GM06990 (cell line): ENCODE data around the gene CFAP97.

Experiments
- DNase-seq: peaks from one replicate; pipeline ENCODE4 v3.0.0-alpha.2; 2011; ENCODE audit not compliant: insufficient read length; ENCODE audit errors: extremely low read depth
- H3K27me3 ChIP-seq: replicated peaks from 2 replicates; pipeline ENCODE4 v1.6.0; 2011; ENCODE audit warnings: low read length; ENCODE audit not compliant: control insufficient read depth, insufficient read depth
- H3K36me3 ChIP-seq: 2 replicates; pipeline ENCODE4 v1.5.1; 2011; ENCODE audit warnings: low read length; ENCODE audit not compliant: control insufficient read depth, insufficient read depth
- H3K4me3 ChIP-seq: replicated peaks from 2 replicates; pipeline ENCODE4 v1.5.1; 2011; ENCODE audit warnings: low read depth, mild to moderate bottlenecking, control low read depth, low read length
- CTCF ChIP-seq: IDR thresholded peaks from 2 replicates; pipeline ENCODE4 v1.5.1; 2011; ENCODE audit warnings: low read length, control low read depth, mild to moderate bottlenecking, inconsistent platforms; ENCODE audit not compliant: insufficient read depth, poor library complexity, severe bottlenecking

CFAP97 gene

GRCh38 chr4:185128272-185129119 lies 75.3 kb downstream of the CFAP97 start:
- Histone ChIP-seq H3K27me3 (no peaks in the 10 kb centered on the region; the same call in 1 of the 2 replicates), H3K36me3 (no peaks in the 10 kb centered on the region), H3K4me3 (peak overlapping the region; percentile 39)
- peak; percentile 51 for DNase-seq
- TF ChIP-seq CTCF, result peak; percentile 6

- no peak for TF ChIP-seq CTCF
- Histone ChIP-seq H3K4me3 (no peak overlapping the region), H3K36me3 (no peaks in the 10 kb centered on the region), H3K27me3 (no peaks in the 10 kb centered on the region; the same call in 1 of the 2 replicates)
- peak; percentile 18 for DNase-seq
Measured at GRCh38 chr4:185127021-185127925, 76.5 kb downstream of the CFAP97 start.

GRCh38 chr4:185124006-185124405 lies 79.8 kb downstream of the CFAP97 start:
- Histone ChIP-seq H3K4me3 (no peak overlapping the region), H3K36me3 (no peaks in the 10 kb centered on the region)

GRCh38 chr4:185122681-185123345 lies 81.0 kb downstream of the CFAP97 start:
- DNase-seq, result no peak
- Histone ChIP-seq H3K36me3 (no peaks in the 10 kb centered on the region), H3K4me3 (0 out of 2 replicates have a peak overlapping the region, but pooled peaks have one; percentile 18), H3K27me3 (no peaks in the 10 kb centered on the region)
- no peak for TF ChIP-seq CTCF

More at GRCh38 chr4:185124006-185124405, 79.8 kb downstream of the CFAP97 start:
- no peaks in the 10 kb centered on the region; the same call in 1 of the 2 replicates for H3K27me3 ChIP-seq
- no peak for TF ChIP-seq CTCF
- no peak for DNase-seq

- Histone ChIP-seq H3K4me3 (no peak overlapping the region), H3K36me3 (no peaks in the 10 kb centered on the region), H3K27me3 (peaks cover 2% of the 10 kb centered on the region; the same call in 1 of the 2 replicates)
- TF ChIP-seq CTCF, result no peak
- no peak for DNase-seq
Measured at GRCh38 chr4:185120631-185120946, 83.2 kb downstream of the CFAP97 start.
